Measurements from ENCODE around the gene ARPP21. TPM values are rescaled to one million over a fixed set of nuclear protein-coding genes. Genes with fewer than 3 reads are reported as not detected.

Gene ARPP21
- total and polyA plus RNA-seq, 2 donors (not counting 3 experiments of a cell fraction or from before 2014, with no cell fraction given): not detected

DNA sequence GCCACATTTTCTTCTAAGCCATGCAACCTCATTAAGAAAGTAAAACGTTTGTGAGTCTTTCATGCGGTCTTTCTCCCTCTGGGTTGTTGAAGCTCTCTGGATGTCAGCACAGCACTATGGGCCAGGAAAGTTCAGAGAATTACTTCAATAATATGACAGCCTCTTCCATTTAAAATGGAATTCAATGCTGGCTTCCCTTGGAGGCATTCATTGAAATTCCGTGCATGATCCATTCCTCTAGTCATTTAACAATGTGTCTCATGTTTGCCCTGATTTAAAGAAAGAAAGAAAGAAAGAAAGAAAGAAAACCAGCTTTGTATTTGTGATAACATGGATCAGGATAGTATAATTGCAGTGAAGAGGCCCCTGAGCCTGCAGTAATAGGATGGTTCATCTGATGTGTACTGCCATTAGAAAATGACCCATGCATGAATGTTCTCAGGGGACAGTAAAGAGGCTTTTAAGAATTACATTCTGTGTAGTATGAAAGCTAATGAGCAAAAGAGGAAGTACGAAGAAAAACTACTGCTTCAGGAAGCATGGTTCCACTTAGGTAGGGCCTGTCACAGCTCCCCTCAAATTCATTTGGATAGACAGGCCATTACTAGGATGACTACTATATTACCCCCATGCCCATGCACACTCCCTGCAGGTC lies 146.0 kb downstream of the ARPP21 start:
- no peaks in the 10 kb centered on the region for H3K36me3 ChIP-seq (ENCODE audit: control insufficient read depth in 2 of 2, extremely low read depth in 1 of 2, insufficient read depth in 2 of 2, low read length in 2 of 2)
- dilution Hi-C loops (cut with MboI; ENCODE audit: extremely low pct_ligation_motif_present, low sequenced_read_pairs) (no loop called here), intact Hi-C loops (cut with micrococcal nuclease) (no loop called here)
- DNase-seq (ENCODE audit: low read depth, low spot score) (no peak), FAIRE-seq (no peak)
- H3K9me1 ChIP-seq (replicated peaks; ENCODE audit: control insufficient read depth, extremely low read depth, insufficient read depth, low read length): no peaks in the 10 kb centered on the region
- H3K4me2 ChIP-seq (ENCODE audit: insufficient read depth, low read length): no peak overlapping the region
- no peak overlapping the region for H3K9ac ChIP-seq (replicated peaks; ENCODE audit: extremely low read depth, insufficient read depth, low read length)
- no peak for TF ChIP-seq POLR2A (IDR thresholded peaks at IDR 0.05; ENCODE audit: low read depth, low read length)
- no peak for TF ChIP-seq MYC (IDR thresholded peaks at IDR 0.05; ENCODE audit: low read depth, low read length)
- TF ChIP-seq EZH2 (IDR thresholded peaks at IDR 0.05; ENCODE audit: borderline replicate concordance, low read depth, low read length, severe bottlenecking): no peak
- no peak for TF ChIP-seq GATA2 (IDR thresholded peaks at IDR 0.05; ENCODE audit: insufficient read depth, insufficient read length, low read depth, low read length)
- ChIA-PET POLR2A (no interaction called here), CTCF (no interaction called here)
- no TSS peak for BruUV-seq (replicated peaks)
- no peaks in the 10 kb centered on the region for H3K9me3 ChIP-seq (replicated peaks; ENCODE audit: control insufficient read depth, insufficient read depth, low read length)
- no peaks in the 10 kb centered on the region for H3K27me3 ChIP-seq (ENCODE audit: control insufficient read depth in 2 of 2, insufficient read depth in 2 of 2, low read length in 2 of 2)
- H3K4me3 ChIP-seq (replicated peaks in 1 of 3; ENCODE audit: insufficient read depth in 1 of 3, low read depth in 1 of 3, low read length in 3 of 3): no peak overlapping the region
- H3K79me2 ChIP-seq (ENCODE audit: control insufficient read depth, insufficient read depth, low read length): no peaks in the 10 kb centered on the region
- no peaks in the 10 kb centered on the region for H4K20me1 ChIP-seq (replicated peaks; ENCODE audit: control insufficient read depth, extremely low read depth, insufficient read depth, low read length)
- no peak overlapping the region for H3K27ac ChIP-seq (ENCODE audit: insufficient read depth, low read depth, low read length)
- H3K4me1 ChIP-seq (ENCODE audit: control insufficient read depth, extremely low read depth, insufficient read depth, low read length): no peaks in the 10 kb centered on the region
- no peak overlapping the region for H2AFZ ChIP-seq (ENCODE audit: low read depth, low read length)

DNA sequence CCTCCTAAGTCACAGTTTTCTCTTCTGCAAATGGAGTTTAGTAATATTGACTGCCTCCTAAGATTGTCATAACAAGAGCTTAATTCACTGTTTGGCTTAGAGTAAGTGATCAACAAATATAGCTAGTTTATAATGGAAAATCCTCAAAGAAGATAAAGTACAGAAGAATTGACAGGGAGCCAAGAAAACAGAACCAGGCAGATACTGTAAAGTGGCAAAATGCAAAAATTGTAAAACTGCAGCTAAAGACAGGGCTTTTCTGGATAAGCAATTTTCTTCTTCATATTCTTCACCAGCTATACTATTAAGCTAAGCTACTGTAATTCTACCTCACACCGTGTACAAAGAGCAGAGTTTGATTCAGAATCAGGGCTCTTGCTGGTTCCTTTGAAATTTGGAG lies 148.6 kb downstream of the ARPP21 start:
- TF ChIP-seq, protein P1, sequence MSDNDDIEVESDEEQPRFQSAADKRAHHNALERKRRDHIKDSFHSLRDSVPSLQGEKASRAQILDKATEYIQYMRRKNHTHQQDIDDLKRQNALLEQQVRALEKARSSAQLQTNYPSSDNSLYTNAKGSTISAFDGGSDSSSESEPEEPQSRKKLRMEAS (IDR thresholded peaks at IDR 0.05; ENCODE audit: insufficient read depth, insufficient read length): no peak
- no peak for FAIRE-seq
- dilution Hi-C loops (cut with MboI; ENCODE audit: extremely low pct_ligation_motif_present, low sequenced_read_pairs): no loop called here

More for the DNA sequence above, 148.6 kb downstream of the ARPP21 start:
- Histone ChIP-seq H3K36me3 (ENCODE audit: control insufficient read depth in 2 of 2, extremely low read depth in 1 of 2, insufficient read depth in 2 of 2, low read length in 2 of 2) (no peaks in the 10 kb centered on the region), H3K4me2 (ENCODE audit: insufficient read depth, low read length) (no peak overlapping the region), H2AFZ (ENCODE audit: low read depth, low read length) (no peak overlapping the region), H3K79me2 (ENCODE audit: control insufficient read depth, insufficient read depth, low read length) (no peaks in the 10 kb centered on the region), H3K9ac (replicated peaks; ENCODE audit: extremely low read depth, insufficient read depth, low read length) (no peak overlapping the region), H3K4me1 (ENCODE audit: control insufficient read depth, extremely low read depth, insufficient read depth, low read length) (no peaks in the 10 kb centered on the region), H3K9me3 (replicated peaks; ENCODE audit: control insufficient read depth, insufficient read depth, low read length) (no peaks in the 10 kb centered on the region), H3K27ac (ENCODE audit: insufficient read depth, low read depth, low read length) (no peak overlapping the region), H3K27me3 (ENCODE audit: control insufficient read depth in 2 of 2, insufficient read depth in 2 of 2, low read length in 2 of 2) (no peaks in the 10 kb centered on the region), H4K20me1 (replicated peaks; ENCODE audit: control insufficient read depth, extremely low read depth, insufficient read depth, low read length) (no peaks in the 10 kb centered on the region), H3K9me1 (replicated peaks; ENCODE audit: control insufficient read depth, extremely low read depth, insufficient read depth, low read length) (no peaks in the 10 kb centered on the region), H3K4me3 (replicated peaks in 1 of 3; ENCODE audit: insufficient read depth in 1 of 3, low read depth in 1 of 3, low read length in 3 of 3) (no peak overlapping the region)
- BruUV-seq (replicated peaks): no TSS peak
- intact Hi-C loops (cut with micrococcal nuclease): no loop called here
- DNase-seq (ENCODE audit: low read depth, low spot score): no peak
- ChIA-PET CTCF (interaction anchor here (1.0 to 1.4 kb wide), 2 partner anchors 10 to 15 kb away, joined by 3 to 4 read pairs; no protein-coding TSS in a partner anchor), POLR2A (no interaction called here)

Data from endothelial cell of umbilical vein (primary cell).